Keratinocyte (primary cell): ENCODE data around the gene RAVER1. TPM values are rescaled to one million over a fixed set of nuclear protein-coding genes. Genes with fewer than 3 reads are reported as not detected.

Source experiments
- DNase-seq: peaks from one replicate; pipeline ENCODE4 v3.0.0-alpha.2; 2011; ENCODE audit warnings: low read depth, missing footprints, low spot score
- FAIRE-seq: peaks from 2 replicates; lab custom pipeline; 2011; peaks lifted over from hg19 to GRCh38; lab: Jason Lieb, UNC
- H2AFZ ChIP-seq: 2 replicates; pipeline ENCODE4 v1.6.0; 2012; ENCODE audit warnings: low read length, control low read depth, inconsistent platforms; ENCODE audit not compliant: control insufficient read depth
- H3K27ac ChIP-seq: 2 replicates; pipeline ENCODE4 v1.5.1; 2011; ENCODE audit warnings: low read length; ENCODE audit not compliant: control insufficient read depth, insufficient read depth
- H3K27me3 ChIP-seq: 3 replicates; pipeline ENCODE4 v1.6.0; 2011; ENCODE audit warnings: low read length; ENCODE audit not compliant: control insufficient read depth, insufficient read depth; ENCODE audit errors: extremely low read depth
- H3K36me3 ChIP-seq, 2 experiments: 2 replicates in 1 of 2; 3 replicates in 1 of 2; pipeline ENCODE4 v1.5.1; 2011; ENCODE audit warnings: low read length in 2 of 2, mild to moderate bottlenecking in 1 of 2; ENCODE audit not compliant: control insufficient read depth in 2 of 2, insufficient read depth in 2 of 2; ENCODE audit errors: extremely low read depth in 1 of 2
- H3K4me1 ChIP-seq: 3 replicates; pipeline ENCODE4 v1.5.1; 2011; ENCODE audit warnings: low read length; ENCODE audit not compliant: control insufficient read depth, insufficient read depth; ENCODE audit errors: extremely low read depth
- H3K4me2 ChIP-seq: 3 replicates; pipeline ENCODE4 v1.6.0; 2011; ENCODE audit warnings: low read depth, low read length; ENCODE audit not compliant: control insufficient read depth, insufficient read depth; ENCODE audit errors: extremely low read depth
- H3K4me3 ChIP-seq, 3 experiments: fragments of 200-600 bp in 1 of 3; sonication (generic) in 1 of 3; 2 replicates in 2 of 3; 3 replicates in 1 of 3; pipeline ENCODE4 v1.5.1; 2011 to 2016; ENCODE audit warnings: low read length in 3 of 3, mild to moderate bottlenecking in 3 of 3, control low read depth in 2 of 3, inconsistent platforms in 1 of 3, low read depth in 1 of 3, mixed read lengths in 1 of 3, mixed run types in 1 of 3, moderate library complexity in 1 of 3; ENCODE audit not compliant: control insufficient read depth in 2 of 3, insufficient read depth in 2 of 3; ENCODE audit errors: extremely low read depth in 1 of 3
- H3K79me2 ChIP-seq: 2 replicates; pipeline ENCODE4 v1.6.0; 2012; ENCODE audit warnings: low read length; ENCODE audit not compliant: control insufficient read depth, insufficient read depth
- H3K9ac ChIP-seq: 3 replicates; pipeline ENCODE4 v1.6.0; 2011; ENCODE audit warnings: low read length; ENCODE audit not compliant: control insufficient read depth, insufficient read depth; ENCODE audit errors: extremely low read depth
- H3K9me1 ChIP-seq: 3 replicates; pipeline ENCODE4 v1.6.0; 2011; ENCODE audit warnings: low read length; ENCODE audit not compliant: control insufficient read depth, insufficient read depth; ENCODE audit errors: extremely low read depth
- H3K9me3 ChIP-seq: 2 replicates; pipeline ENCODE4 v1.5.1; 2012; ENCODE audit warnings: low read depth, low read length; ENCODE audit not compliant: control insufficient read depth
- H4K20me1 ChIP-seq: 3 replicates; pipeline ENCODE4 v1.6.0; 2011; ENCODE audit warnings: low read length; ENCODE audit not compliant: control insufficient read depth, insufficient read depth; ENCODE audit errors: extremely low read depth
- CTCF ChIP-seq, 3 experiments: IDR thresholded peaks in 1 of 3; conservative IDR thresholded peaks in 1 of 3; optimal IDR thresholded peaks in 1 of 3; 2 replicates in 2 of 3; 3 replicates in 1 of 3; pipeline versions ENCODE3 to v1.5.1; 2011; ENCODE audit warnings: low read length in 3 of 3, mild to moderate bottlenecking in 3 of 3, moderate library complexity in 2 of 3, control low read depth in 1 of 3, inconsistent platforms in 1 of 3; ENCODE audit not compliant: insufficient read depth in 2 of 3; ENCODE audit errors: extremely low read depth in 1 of 3
- EZH2 ChIP-seq: IDR thresholded peaks from one replicate; pipeline ENCODE4 v1.6.1; 2012; ENCODE audit warnings: inconsistent platforms, mild to moderate bottlenecking, low read length, moderate library complexity
- dilution Hi-C: fragments of 300-500 bp; cut with MboI; formaldehyde crosslinking; loops from one replicate; pipeline ENCODE4 v1.7.0; 2020; ENCODE audit warnings: low sequenced_read_pairs; ENCODE audit not compliant: extremely low pct_ligation_motif_present
- polyA plus RNA-seq, 5 experiments: library from polyadenylated mRNA; depleted of rRNA in 3 of 5; stranded (reverse) in 3 of 5; stranded (forward) in 1 of 5; unstranded in 1 of 5; fragments of >200 nt; gene quantifications; 1 replicate in 1 of 5; 2 replicates in 3 of 5; 3 replicates in 1 of 5; pipeline versions ENCODE4 v1.2.1 to v1.2.3, GENCODE V29; 2011 to 2012; ENCODE audit warnings: missing spikeins in 2 of 5, low read depth in 1 of 5, low replicate concordance in 1 of 5

RAVER1 gene
- polyA plus RNA-seq, 1 donor (not counting 4 experiments of a cell fraction or from before 2014, with no cell fraction given): 0.84 TPM

DNA sequence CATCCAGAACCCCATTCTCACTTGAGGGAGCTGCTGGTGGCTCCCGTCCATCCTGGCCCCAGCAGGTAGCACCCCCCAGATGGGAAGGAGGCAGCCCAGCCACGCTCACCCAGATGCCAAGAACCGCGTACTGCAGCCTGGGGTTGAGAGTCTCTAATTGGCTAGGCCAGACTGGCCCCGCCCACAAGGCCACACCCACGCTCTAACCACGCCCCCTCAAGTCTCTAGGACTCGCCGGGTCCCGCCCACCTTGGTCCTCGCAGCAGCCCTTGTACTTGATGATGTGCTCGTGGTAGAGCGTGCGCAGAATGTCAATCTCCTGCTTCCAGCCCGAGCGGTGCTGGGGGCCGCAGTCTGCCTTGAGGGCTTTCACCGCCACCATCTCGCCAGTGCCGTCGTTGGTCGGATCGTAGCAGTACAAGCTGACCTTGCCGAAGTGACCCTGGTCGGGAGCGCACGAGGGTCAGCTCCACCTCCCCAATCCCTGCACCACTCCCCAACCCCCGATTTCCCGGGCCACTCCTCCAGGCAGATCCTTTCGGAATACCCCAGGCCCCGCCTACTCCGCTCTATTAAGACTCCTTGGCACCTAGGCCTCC, 20.6 kb upstream of the RAVER1 start:
- no peak overlapping the region for H2AFZ ChIP-seq
- H3K9me1 ChIP-seq: no peaks in the 10 kb centered on the region
- H3K36me3 ChIP-seq: peaks cover 10 to 28% of the 10 kb centered on the region in 2 experiments
- no peak overlapping the region for H3K4me2 ChIP-seq
- H3K4me1 ChIP-seq: no peaks in the 10 kb centered on the region
- TF ChIP-seq EZH2 (no peak), CTCF (optimal IDR thresholded peaks at IDR 0.05 in 1 of 3, IDR thresholded peaks at IDR 0.05 in 1 of 3, conservative IDR thresholded peaks at IDR 0.05 in 1 of 3; ENCODE audit: extremely low read depth in 1 of 3, insufficient read depth in 2 of 3, low read length in 3 of 3) (no peak)
- H4K20me1 ChIP-seq: no peaks in the 10 kb centered on the region
- dilution Hi-C loops: no loop called here
- H3K4me3 ChIP-seq: no peak overlapping the region
- H3K27me3 ChIP-seq: no peaks in the 10 kb centered on the region
- FAIRE-seq: no peak
- no peaks in the 10 kb centered on the region for H3K9me3 ChIP-seq
- H3K27ac ChIP-seq: no peak overlapping the region
- no peak overlapping the region for H3K9ac ChIP-seq
- H3K79me2 ChIP-seq: no peaks in the 10 kb centered on the region
- DNase-seq: no peak

DNA sequence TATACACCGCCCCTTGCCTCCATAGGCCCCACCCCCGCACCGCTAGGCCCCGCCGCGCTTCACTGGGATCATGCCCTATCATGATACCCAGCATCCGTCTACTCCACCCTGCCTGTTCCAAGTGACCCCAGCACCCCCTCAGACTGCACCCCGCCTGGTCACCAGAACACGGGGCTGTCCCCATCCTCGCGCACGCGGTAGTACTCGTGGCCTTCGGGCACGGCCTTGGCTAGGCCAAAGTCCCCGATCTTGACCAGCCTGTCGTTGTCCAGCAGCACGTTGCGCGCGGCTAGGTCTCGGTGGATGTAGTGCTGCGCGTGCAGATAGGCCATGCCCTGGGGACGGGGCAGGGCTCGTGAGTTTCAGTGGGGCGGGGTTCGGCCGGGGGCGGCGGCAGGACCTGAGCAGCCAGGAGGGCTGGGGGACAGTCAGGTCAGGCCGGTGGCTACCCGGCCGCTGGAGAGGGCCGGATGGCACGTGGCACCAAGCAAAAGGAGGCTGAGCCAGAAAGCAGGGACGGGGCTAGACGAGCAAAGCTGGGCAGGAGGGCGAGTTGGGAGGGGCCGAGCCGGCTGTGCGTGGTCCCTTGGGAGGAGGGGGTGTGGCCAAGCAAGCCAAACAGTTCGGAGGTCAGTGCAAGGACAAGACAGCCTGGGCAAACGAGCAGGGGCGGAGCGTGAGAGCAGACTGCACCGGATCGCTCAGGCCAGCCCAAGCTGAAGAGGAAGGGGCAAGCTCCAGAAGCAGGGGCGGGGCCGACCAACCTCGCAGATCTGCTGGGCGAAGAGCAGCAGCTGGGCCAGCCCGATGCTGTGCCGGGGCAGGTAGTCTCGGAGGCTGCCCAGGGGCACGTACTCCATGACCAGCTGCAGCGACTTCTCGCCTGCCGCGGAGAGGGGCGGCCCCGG, 19.7 kb upstream of the RAVER1 start:
- no peak overlapping the region for H3K9ac ChIP-seq
- no peaks in the 10 kb centered on the region for H3K4me1 ChIP-seq
- DNase-seq (no peak), FAIRE-seq (no peak)
- H3K9me3 ChIP-seq: no peaks in the 10 kb centered on the region
- H2AFZ ChIP-seq: no peak overlapping the region
- peaks cover 10 to 28% of the 10 kb centered on the region in 2 experiments for H3K36me3 ChIP-seq
- H3K27me3 ChIP-seq: no peaks in the 10 kb centered on the region
- TF ChIP-seq CTCF (optimal IDR thresholded peaks at IDR 0.05 in 1 of 3, IDR thresholded peaks at IDR 0.05 in 1 of 3, conservative IDR thresholded peaks at IDR 0.05 in 1 of 3; ENCODE audit: extremely low read depth in 1 of 3, insufficient read depth in 2 of 3, low read length in 3 of 3) (no peak), EZH2 (no peak)
- H3K27ac ChIP-seq: no peak overlapping the region
- no peaks in the 10 kb centered on the region for H4K20me1 ChIP-seq
- H3K4me2 ChIP-seq: no peak overlapping the region
- no peaks in the 10 kb centered on the region for H3K79me2 ChIP-seq
- H3K4me3 ChIP-seq: no peak overlapping the region
- no peaks in the 10 kb centered on the region for H3K9me1 ChIP-seq
- dilution Hi-C loops: no loop called here
